ENCODE measurements around the gene TACR1.
"Not testable (repeated sequence)": the region's sequence is repeated elsewhere in the genome, so short reads cannot be mapped to it uniquely, and the experiment has no call there.

TACR1 gene

DNA sequence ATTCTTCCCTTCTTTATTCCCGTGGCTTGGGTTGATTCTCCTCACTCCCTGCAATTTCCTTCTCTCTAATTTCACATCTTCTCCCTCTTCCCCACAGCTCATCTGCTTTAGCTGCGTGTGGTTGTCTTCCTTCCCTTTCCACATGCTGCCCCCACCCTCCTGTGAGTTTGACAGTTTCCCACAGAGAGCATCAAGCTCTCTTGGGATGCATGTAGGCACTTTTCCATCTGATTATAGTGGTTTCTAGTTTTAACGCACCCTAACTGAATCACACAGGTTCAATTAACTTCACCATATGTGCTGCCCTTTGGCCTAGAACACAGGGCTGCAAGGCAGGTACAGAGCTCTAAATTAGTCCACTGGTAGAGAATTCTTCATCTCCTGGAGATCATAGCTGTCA, 110.5 kb downstream of the TACR1 start:
- no peak for DNase-seq (ENCODE audit: low spot score)

DNA sequence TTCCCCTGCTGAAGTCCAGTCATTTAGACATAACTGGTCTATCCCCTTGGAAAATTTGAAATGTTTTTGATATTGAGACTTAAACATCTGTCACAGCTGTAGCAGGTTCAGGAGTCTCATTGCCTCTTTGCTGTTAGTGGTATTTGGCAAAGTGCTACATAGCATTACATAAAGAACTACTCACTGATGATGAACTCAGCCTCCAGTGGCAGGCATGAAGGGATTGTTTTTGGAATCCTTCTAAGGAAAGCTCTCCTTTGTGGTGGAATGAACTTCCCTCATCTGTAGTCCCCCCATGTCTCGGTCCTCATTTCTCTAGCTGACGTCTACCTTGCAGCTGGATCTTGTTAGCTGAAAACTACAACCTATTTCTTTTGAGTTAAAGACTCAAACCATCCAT, 111.6 kb downstream of the TACR1 start:
- no peak for DNase-seq (ENCODE audit: low spot score)

DNA sequence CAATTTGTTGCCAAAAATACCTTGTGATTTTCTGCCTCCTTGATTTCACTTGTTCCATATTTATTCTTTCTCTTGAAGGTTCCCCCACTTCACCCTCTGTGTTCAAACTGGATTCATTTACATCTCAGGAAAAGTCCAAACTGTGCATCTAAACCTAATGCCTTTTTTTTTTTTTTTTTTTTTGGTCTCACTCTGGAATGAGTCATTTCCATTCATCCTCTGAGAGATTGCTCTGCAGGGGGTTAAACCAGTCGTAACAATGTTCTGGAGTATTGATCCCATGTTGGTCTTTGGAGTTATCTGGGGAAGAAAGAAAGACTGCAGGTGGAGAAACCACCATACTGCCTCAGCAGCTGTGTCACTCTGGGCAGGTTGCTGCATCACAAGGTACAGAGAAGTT, 119.7 kb downstream of the TACR1 start:
- no peak for DNase-seq (ENCODE audit: low spot score)

DNA sequence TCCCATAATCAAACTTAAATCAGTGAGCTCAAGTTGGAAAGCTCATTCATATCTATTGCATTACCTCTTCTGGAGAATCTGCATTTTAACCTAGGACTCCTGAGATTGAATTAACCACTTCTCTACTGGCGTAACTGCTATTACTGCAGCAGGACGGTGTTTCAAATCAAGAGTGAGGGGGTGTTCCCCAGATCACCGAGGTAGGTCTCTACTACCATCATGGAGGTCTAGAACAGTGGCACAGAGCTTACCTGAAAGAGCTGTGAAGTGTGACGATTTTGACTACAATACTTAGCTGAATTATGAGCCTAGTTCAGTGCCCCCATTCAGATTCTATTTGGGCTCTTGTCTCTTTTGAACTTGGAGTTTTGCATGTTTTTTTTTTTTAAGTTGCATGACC, 121.4 kb downstream of the TACR1 start:
- no peak for DNase-seq (ENCODE audit: low spot score)

GRCh38 chr2:75076088-75076487, 123.2 kb downstream of the TACR1 start:
- no peak for DNase-seq (ENCODE audit: low spot score)

DNA sequence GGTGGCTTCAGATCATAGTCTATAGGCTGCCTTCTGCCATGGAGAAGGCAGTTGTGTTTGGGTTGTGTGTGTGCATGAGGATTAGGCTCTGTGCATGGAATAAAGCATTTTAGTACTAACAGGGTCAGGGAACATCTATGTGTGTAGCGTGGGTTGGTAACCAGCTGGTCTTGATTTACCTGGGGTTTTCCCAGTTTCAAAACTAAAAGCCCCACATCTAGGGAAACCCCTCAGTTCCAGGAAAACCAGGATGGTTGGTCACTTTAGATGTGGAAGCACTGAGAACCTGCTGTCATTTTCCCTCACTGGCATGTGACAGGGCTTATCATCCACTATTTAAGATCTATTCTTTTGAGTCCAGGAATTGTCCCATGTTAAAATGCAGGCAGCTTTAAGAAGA, 124.6 kb downstream of the TACR1 start:
- DNase-seq (ENCODE audit: low spot score): no peak

GRCh38 chr2:75074228-75074627, 125.1 kb downstream of the TACR1 start:
- DNase-seq (ENCODE audit: low spot score): no peak

DNA sequence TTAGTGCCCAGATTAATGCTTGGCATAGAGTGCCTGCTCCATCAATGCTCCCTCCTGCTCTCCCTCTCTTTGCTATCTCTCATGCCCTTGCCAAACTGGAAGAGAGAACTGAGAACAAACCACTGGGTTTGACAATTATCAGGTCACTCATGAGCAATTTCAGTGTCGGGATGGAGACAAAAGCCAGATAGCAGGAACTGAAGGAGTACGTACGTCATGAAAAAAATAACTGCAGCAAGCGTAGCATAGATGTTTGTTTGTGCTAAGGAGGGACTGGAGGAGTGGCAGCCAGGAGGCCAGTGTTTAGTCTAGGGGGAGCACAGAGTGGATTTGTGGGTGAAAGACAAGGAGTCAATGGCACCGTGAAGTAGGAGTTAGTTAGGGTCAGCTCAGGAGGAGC, 127.6 kb downstream of the TACR1 start:
- DNase-seq (ENCODE audit: low spot score): no peak

GRCh38 chr2:75068546-75068945, 130.8 kb downstream of the TACR1 start:
- DNase-seq (ENCODE audit: low spot score): no peak

DNA sequence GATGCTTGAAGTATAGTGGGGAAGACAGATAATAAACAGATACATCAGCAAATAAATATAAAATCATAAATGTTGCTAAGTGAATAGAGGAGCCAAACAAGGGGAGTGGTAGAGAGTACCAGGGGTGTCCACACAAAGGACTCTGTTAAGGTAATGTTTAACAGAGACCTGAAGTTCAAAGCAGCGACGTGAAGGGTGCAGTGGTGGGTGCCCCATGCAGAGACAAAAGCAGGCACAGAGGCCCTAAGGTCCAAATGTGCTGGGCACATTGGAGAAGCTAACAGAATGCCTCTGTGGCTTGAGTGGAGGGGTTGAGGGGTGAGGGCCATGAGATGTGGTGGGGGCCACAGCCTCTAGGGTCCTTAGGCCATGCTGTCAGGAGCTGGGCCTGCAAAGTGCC, 131.8 kb downstream of the TACR1 start:
- no peak for DNase-seq (ENCODE audit: low spot score)

- DNase-seq (ENCODE audit: low spot score): no peak
These were observed 133.0 kb downstream of the TACR1 start for GRCh38 chr2:75066121-75066902.

DNA sequence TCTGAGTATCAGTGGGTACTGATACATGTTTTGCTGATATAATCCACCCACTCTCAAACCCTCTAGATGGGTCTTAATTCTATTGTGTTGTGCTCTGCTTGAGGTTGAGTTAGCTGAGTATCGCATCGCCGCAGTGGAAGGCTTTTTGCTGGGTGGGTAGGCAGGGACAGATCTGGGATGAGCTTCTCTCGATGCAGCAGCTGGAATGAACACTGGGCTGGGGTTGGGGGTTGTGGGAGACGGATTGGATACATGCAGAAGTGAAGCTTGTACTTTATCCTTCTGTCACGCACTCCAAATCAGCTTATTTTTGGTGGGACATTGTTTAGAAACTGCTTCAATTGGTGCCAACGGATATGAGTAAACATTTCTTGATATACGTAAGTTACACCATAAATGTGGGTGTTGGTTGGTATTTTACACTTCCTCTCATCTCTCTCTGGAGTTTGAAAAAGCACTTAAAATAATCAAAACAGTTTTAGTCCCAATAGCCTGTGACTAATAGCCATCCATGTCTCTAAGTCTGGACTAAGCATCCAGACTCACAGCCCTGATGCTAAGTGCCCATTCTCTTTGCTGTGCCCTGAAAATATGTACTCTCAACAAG, 133.8 kb downstream of the TACR1 start:
- DNase-seq (ENCODE audit: low spot score): no peak

- DNase-seq (ENCODE audit: low spot score): peak; percentile 47
These were observed 134.5 kb downstream of the TACR1 start for GRCh38 chr2:75064691-75065396.

- no peak for DNase-seq (ENCODE audit: low spot score)
These were observed 135.4 kb downstream of the TACR1 start for GRCh38 chr2:75063906-75064305.

- DNase-seq (ENCODE audit: low spot score): no peak
These were observed 140.9 kb downstream of the TACR1 start for GRCh38 chr2:75058427-75058826.

DNA sequence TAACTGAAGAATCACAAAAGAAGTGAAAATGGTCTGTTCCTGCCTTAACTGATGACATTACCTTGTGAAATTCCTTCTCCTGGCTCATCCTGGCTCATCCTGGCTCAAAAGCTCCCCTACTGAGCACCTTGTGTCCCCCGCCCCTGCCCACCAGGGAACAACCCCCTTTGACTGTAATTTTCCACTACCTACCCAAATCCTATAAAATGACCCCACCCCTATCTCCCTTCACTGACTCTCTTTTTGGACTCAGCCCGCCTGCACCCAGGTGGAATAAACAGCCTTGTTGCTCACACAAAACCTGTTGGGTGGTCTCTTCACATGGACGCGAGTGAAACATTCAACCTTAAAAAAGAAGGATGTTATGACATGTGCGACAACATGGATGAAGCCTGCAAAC, 142.2 kb downstream of the TACR1 start:
- not testable (repeated sequence) for DNase-seq (ENCODE audit: low spot score)

DNA sequence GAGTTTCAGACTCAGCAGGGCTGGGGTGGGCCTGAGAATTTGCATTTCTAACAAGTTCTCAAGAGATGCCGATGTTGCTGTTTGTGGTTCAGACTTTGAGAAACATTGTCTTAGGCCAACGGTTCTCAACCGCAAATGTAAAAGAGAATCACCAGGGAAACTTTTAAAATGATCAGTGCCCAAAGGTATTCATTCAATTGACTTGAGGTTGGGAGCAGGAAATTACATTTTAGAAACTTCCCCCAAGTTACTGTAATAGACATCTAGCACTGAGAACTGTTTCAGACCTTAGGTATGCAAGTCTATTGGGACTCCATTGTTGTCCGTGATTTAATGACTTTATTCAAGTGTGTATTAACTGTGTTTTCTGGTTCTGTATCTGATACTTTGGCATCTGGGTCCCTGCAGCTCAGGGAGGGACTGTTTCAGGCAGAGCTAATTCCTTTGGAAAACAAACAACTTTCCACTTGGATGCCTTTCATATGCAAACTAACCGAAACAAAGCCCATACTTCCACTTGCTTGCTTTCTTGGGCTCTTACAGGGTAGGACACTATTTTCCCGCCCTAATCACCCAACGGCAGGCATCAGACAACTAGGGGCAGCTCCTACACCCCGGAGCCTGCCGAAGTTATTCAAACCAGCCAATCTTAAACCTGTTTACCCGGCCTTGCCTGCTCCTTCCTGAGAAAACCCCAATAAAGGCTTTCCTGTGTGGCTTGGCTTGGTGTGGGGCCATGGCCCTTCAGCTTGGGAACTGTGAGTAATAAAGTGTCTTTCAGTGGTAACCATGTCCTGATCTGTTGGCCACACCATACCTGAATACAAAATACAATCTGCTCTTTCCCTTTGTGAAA, 143.3 kb downstream of the TACR1 start:
- no peak for DNase-seq (ENCODE audit: low spot score)

- no peak for DNase-seq (ENCODE audit: low spot score)
These were observed 144.0 kb downstream of the TACR1 start for GRCh38 chr2:75055142-75055819.

GRCh38 chr2:75054296-75054695, 145.0 kb downstream of the TACR1 start:
- DNase-seq (ENCODE audit: low spot score): no peak

DNA sequence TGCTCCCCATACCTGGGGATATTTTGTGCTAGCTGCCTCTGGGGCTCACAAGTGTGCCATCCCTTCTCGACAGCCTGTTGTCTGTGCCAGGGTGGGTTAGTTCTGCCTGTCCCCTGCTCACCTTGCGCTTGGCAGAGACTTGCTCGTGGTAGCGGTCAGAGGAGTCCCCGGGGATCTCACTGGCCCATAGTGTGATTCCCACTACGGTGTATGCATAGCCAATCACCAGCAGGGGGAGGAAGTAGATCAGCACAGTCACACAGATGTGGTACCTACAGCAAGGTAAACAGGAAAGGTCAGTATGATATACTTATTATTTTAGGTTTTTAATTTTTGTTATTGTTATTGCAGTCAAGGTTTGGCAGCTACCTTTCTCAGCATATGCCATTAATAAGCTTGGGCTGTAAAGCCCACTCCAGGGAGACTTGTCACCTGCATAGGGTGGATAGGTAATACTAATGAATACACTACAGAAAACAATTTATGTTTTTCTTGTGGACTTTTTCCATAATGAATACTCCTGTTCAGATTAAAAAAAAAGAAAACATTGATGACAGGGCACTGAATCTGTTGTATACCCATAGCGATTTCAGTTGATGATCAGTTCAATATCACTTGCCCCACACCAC, 145.7 kb downstream of the TACR1 start:
- no peak for DNase-seq (ENCODE audit: low spot score)

- DNase-seq (ENCODE audit: low spot score): no peak
These were observed 151.2 kb downstream of the TACR1 start for GRCh38 chr2:75047992-75048625.

Measured in CD4-positive, alpha-beta T cell treated with Interleukin-15 for 4 hours (primary cell).